IgD-negative memory B cell (primary cell): ENCODE results near the gene TRIM52. TPM values are rescaled to one million over a fixed set of nuclear protein-coding genes. Genes with fewer than 3 reads are reported as not detected.

Experiments
- H3K27ac Mint-ChIP-seq, 3 donors: one replicate each; pipeline ENCODE4 v1.8.0; 2020 to 2022; ENCODE audit warnings: mild to moderate bottlenecking in 3 of 3, mixed read lengths in 3 of 3, moderate library complexity in 1 of 3
- H3K27me3 Mint-ChIP-seq: one replicate; pipeline ENCODE4 v1.8.0; 2021; ENCODE audit warnings: mixed read lengths
- H3K36me3 Mint-ChIP-seq: one replicate; pipeline ENCODE4 v1.8.0; 2020; ENCODE audit warnings: mild to moderate bottlenecking, mixed read lengths
- H3K4me1 Mint-ChIP-seq, 3 donors: one replicate each; pipeline ENCODE4 v1.8.0; 2020 to 2022; ENCODE audit warnings: mixed read lengths in 3 of 3, mild to moderate bottlenecking in 1 of 3
- H3K4me3 Mint-ChIP-seq, 4 donors: one replicate each; pipeline ENCODE4 v1.8.0; 2020 to 2022; ENCODE audit warnings: mild to moderate bottlenecking in 4 of 4, mixed read lengths in 4 of 4, moderate library complexity in 3 of 4
- H3K9me3 Mint-ChIP-seq, 3 donors: one replicate each; pipeline ENCODE4 v1.8.0; 2020 to 2021; ENCODE audit warnings: mixed read lengths in 3 of 3, mild to moderate bottlenecking in 1 of 3
- polyA plus RNA-seq: library from polyadenylated mRNA; unstranded; fragments of 300-500 nt; fragmentation: Illumina TruSeq; gene quantifications from one replicate; pipeline ENCODE4 v1.2.3, GENCODE V29; 2021

Gene TRIM52
- polyA plus RNA-seq, 1 donor from 2014 or later: 31.6 TPM

- peaks cover 26 to 44% (median 30%) of the 10 kb centered on the region in 3 donors for H3K4me1 Mint-ChIP-seq
- H3K27ac Mint-ChIP-seq: peak overlapping the region; percentile 90 to 97 (median 91)
- peak overlapping the region; percentile 92 to 99 (median 98) for H3K4me3 Mint-ChIP-seq
- peaks cover 3% of the 10 kb centered on the region for H3K36me3 Mint-ChIP-seq
- H3K27me3 Mint-ChIP-seq: no peaks in the 10 kb centered on the region
- no peaks in the 10 kb centered on the region for H3K9me3 Mint-ChIP-seq
These were observed 17.9 kb downstream of the TRIM52 start for GRCh38 chr5:181243018-181243563.

GRCh38 chr5:181242031-181242451 is 18.9 kb downstream of the TRIM52 start:
- Mint-ChIP-seq H3K4me1 (peaks cover 25 to 42% (median 25%) of the 10 kb centered on the region in 3 donors), H3K27me3 (no peaks in the 10 kb centered on the region), H3K27ac (peak overlapping the region; percentile 90 to 97 (median 91)), H3K4me3 (peak overlapping the region; percentile 92 to 99 (median 98)), H3K36me3 (peaks cover 3% of the 10 kb centered on the region), H3K9me3 (no peaks in the 10 kb centered on the region)

- Mint-ChIP-seq H3K36me3 (peaks cover 3% of the 10 kb centered on the region), H3K4me1 (peaks cover 25 to 42% (median 25%) of the 10 kb centered on the region in 3 donors)
These were observed 19.5 kb downstream of the TRIM52 start for GRCh38 chr5:181241393-181241975.

GRCh38 chr5:181239062-181239663 is 21.8 kb downstream of the TRIM52 start:
- peak overlapping the region in 1 of 4 donors; percentile 71 for H3K4me3 Mint-ChIP-seq
- peaks cover 3% of the 10 kb centered on the region for H3K36me3 Mint-ChIP-seq
- H3K27ac Mint-ChIP-seq: peak overlapping the region; percentile 39 to 83 (median 47)
- peaks cover 16 to 26% (median 17%) of the 10 kb centered on the region in 3 donors for H3K4me1 Mint-ChIP-seq
- H3K9me3 Mint-ChIP-seq: no peaks in the 10 kb centered on the region
- H3K27me3 Mint-ChIP-seq: no peaks in the 10 kb centered on the region

More at GRCh38 chr5:181241393-181241975, 19.5 kb downstream of the TRIM52 start:
- Mint-ChIP-seq H3K27me3 (no peaks in the 10 kb centered on the region), H3K27ac (peak overlapping the region; percentile 88 to 97 (median 91)), H3K4me3 (peak overlapping the region; percentile 92 to 99 (median 98)), H3K9me3 (no peaks in the 10 kb centered on the region)

- Mint-ChIP-seq H3K27me3 (no peaks in the 10 kb centered on the region), H3K36me3 (peaks cover 2% of the 10 kb centered on the region), H3K4me1 (peaks cover 15 to 22% (median 16%) of the 10 kb centered on the region in 3 donors), H3K9me3 (no peaks in the 10 kb centered on the region), H3K27ac (peak overlapping the region in 1 of 3 donors; percentile 56), H3K4me3 (peak overlapping the region in 1 of 4 donors; percentile 10)
These were observed 23.1 kb downstream of the TRIM52 start for GRCh38 chr5:181237729-181238385.

- Mint-ChIP-seq H3K36me3 (peaks cover 2% of the 10 kb centered on the region), H3K27me3 (no peaks in the 10 kb centered on the region), H3K9me3 (no peaks in the 10 kb centered on the region), H3K4me3 (peak overlapping the region in 1 of 4 donors; percentile 24), H3K27ac (peak overlapping the region in 1 of 3 donors; percentile 56), H3K4me1 (peaks cover 12 to 18% (median 14%) of the 10 kb centered on the region in 3 donors)
These were observed 23.8 kb downstream of the TRIM52 start for GRCh38 chr5:181236954-181237641.

GRCh38 chr5:181236471-181236870 is 24.5 kb downstream of the TRIM52 start:
- H3K4me1 Mint-ChIP-seq: peaks cover 6 to 18% (median 9%) of the 10 kb centered on the region in 3 donors
- peak overlapping the region in 1 of 3 donors; percentile 56 for H3K27ac Mint-ChIP-seq
- H3K4me3 Mint-ChIP-seq: peak overlapping the region in 1 of 4 donors; percentile 32

GRCh38 chr5:181235689-181236366 is 25.1 kb downstream of the TRIM52 start:
- Mint-ChIP-seq H3K4me1 (peaks cover 4 to 18% (median 6%) of the 10 kb centered on the region in 3 donors), H3K27ac (peak overlapping the region in 1 of 3 donors; percentile 9), H3K9me3 (no peaks in the 10 kb centered on the region), H3K27me3 (no peaks in the 10 kb centered on the region), H3K36me3 (peaks cover 3% of the 10 kb centered on the region), H3K4me3 (peak overlapping the region in 1 of 4 donors; percentile 32)

More at GRCh38 chr5:181236471-181236870, 24.5 kb downstream of the TRIM52 start:
- Mint-ChIP-seq H3K9me3 (no peaks in the 10 kb centered on the region), H3K27me3 (no peaks in the 10 kb centered on the region), H3K36me3 (peaks cover 3% of the 10 kb centered on the region)

GRCh38 chr5:181235323-181235688 is 25.6 kb downstream of the TRIM52 start:
- H3K27ac Mint-ChIP-seq: peak overlapping the region in 1 of 3 donors; percentile 9

GRCh38 chr5:181234455-181235306 is 26.3 kb downstream of the TRIM52 start:
- Mint-ChIP-seq H3K9me3 (no peaks in the 10 kb centered on the region), H3K4me1 (peaks cover 6 to 20% (median 6%) of the 10 kb centered on the region in 3 donors), H3K27ac (peak overlapping the region in 1 of 3 donors; percentile 76), H3K36me3 (peaks cover 3% of the 10 kb centered on the region), H3K4me3 (no peak overlapping the region), H3K27me3 (no peaks in the 10 kb centered on the region)

More at GRCh38 chr5:181235323-181235688, 25.6 kb downstream of the TRIM52 start:
- H3K9me3 Mint-ChIP-seq: no peaks in the 10 kb centered on the region
- no peaks in the 10 kb centered on the region for H3K27me3 Mint-ChIP-seq
- peaks cover 4 to 18% (median 6%) of the 10 kb centered on the region in 3 donors for H3K4me1 Mint-ChIP-seq
- H3K4me3 Mint-ChIP-seq: peak overlapping the region in 1 of 4 donors; percentile 32
- H3K36me3 Mint-ChIP-seq: peaks cover 3% of the 10 kb centered on the region

GRCh38 chr5:181233801-181234454 is 27.0 kb downstream of the TRIM52 start:
- Mint-ChIP-seq H3K4me3 (peak overlapping the region in 1 of 4 donors; percentile 12), H3K4me1 (peaks cover 3 to 27% (median 13%) of the 10 kb centered on the region in 3 donors), H3K9me3 (no peaks in the 10 kb centered on the region), H3K27me3 (no peaks in the 10 kb centered on the region), H3K36me3 (peaks cover 3% of the 10 kb centered on the region), H3K27ac (no peak overlapping the region)

GRCh38 chr5:181233088-181233800 is 27.7 kb downstream of the TRIM52 start:
- peak overlapping the region in 1 of 4 donors; percentile 45 for H3K4me3 Mint-ChIP-seq
- peak overlapping the region in 2 of 3 donors; percentile 72 to 73 for H3K27ac Mint-ChIP-seq
- no peaks in the 10 kb centered on the region for H3K27me3 Mint-ChIP-seq
- peaks cover 3 to 27% (median 11%) of the 10 kb centered on the region in 3 donors for H3K4me1 Mint-ChIP-seq
- peaks cover 3% of the 10 kb centered on the region for H3K36me3 Mint-ChIP-seq
- no peaks in the 10 kb centered on the region for H3K9me3 Mint-ChIP-seq
